Peyer's patch (tissue), 4 donors: ENCODE measurements around the gene CAV3. TPM values are rescaled to one million over a fixed set of nuclear protein-coding genes. Genes with fewer than 3 reads are reported as not detected.
"Not testable (repeated sequence)": the region's sequence is repeated elsewhere in the genome, so short reads cannot be mapped to it uniquely, and the experiment has no call there.

Source experiments
- DNase-seq, 3 donors: peaks; one replicate each; pipeline ENCODE4 v3.0.0-alpha.2; 2017 to 2019
- H3K27ac ChIP-seq, 4 donors: fragments of 200-600 bp; sonication (generic); one replicate each; pipeline ENCODE4 v1.5.1; 2016 to 2019
- H3K27me3 ChIP-seq, 2 donors: fragments of 200-600 bp; sonication (generic); one replicate each; pipeline ENCODE4 v1.5.1; 2019
- H3K36me3 ChIP-seq, 3 donors: fragments of 200-600 bp; sonication (generic); one replicate each; pipeline ENCODE4 v1.5.1; 2016 to 2019
- H3K4me1 ChIP-seq, 4 donors: fragments of 200-600 bp; sonication (generic); one replicate each; pipeline ENCODE4 v1.5.1; 2016 to 2019
- H3K4me3 ChIP-seq, 4 donors: fragments of 200-600 bp; sonication (generic); 1 replicate in 3 of 4; 2 replicates in 1 of 4; pipeline ENCODE4 v1.5.1; 2016 to 2019; ENCODE audit warnings: mild to moderate bottlenecking in 1 of 4
- H3K9me3 ChIP-seq, 4 donors: fragments of 200-600 bp; sonication (generic); one replicate each; pipeline ENCODE4 v1.5.1; 2016 to 2019; ENCODE audit warnings: mild to moderate bottlenecking in 1 of 4
- CTCF ChIP-seq, 6 experiments: fragments of 450-650 bp in 4 of 6; fragments of 200-600 bp in 2 of 6; sonication (generic) in 1 of 6; IDR thresholded peaks; one replicate each; pipeline ENCODE4 v1.5.1; 2017 to 2019; ENCODE audit warnings: antibody characterized with exemption in 6 of 6, mild to moderate bottlenecking in 3 of 6, moderate library complexity in 1 of 6
- POLR2A ChIP-seq, 2 donors: fragments of 450-650 bp; IDR thresholded peaks; one replicate each; pipeline ENCODE4 v1.5.1; 2017; ENCODE audit warnings: antibody characterized with exemption in 2 of 2, mild to moderate bottlenecking in 2 of 2, moderate library complexity in 2 of 2
- total RNA-seq, 4 donors: library from RNA; depleted of rRNA; stranded (reverse); fragments of >200 nt; gene quantifications; one replicate each; pipeline ENCODE4 v1.1.0, GENCODE V29; 2016

Gene CAV3
- total RNA-seq, 4 donors from 2014 or later: not detected

GRCh38 chr3:8712045-8712907 is 21.3 kb upstream of the CAV3 start:
- Histone ChIP-seq H3K4me1 (no peaks in the 10 kb centered on the region), H3K27ac (no peak overlapping the region), H3K4me3 (no peak overlapping the region), H3K36me3 (no peaks in the 10 kb centered on the region), H3K27me3 (no peaks in the 10 kb centered on the region), H3K9me3 (no peaks in the 10 kb centered on the region)
- no peak for DNase-seq
- TF ChIP-seq CTCF (IDR thresholded peaks at IDR 0.05): no peak
- no peak for TF ChIP-seq POLR2A (IDR thresholded peaks at IDR 0.05)

- no peaks in the 10 kb centered on the region for H3K4me1 ChIP-seq
- no peaks in the 10 kb centered on the region for H3K27me3 ChIP-seq
- H3K36me3 ChIP-seq: no peaks in the 10 kb centered on the region
- H3K27ac ChIP-seq: no peak overlapping the region
- H3K9me3 ChIP-seq: no peaks in the 10 kb centered on the region
- TF ChIP-seq CTCF (IDR thresholded peaks at IDR 0.05) (no peak), POLR2A (IDR thresholded peaks at IDR 0.05) (no peak)
- no peak for DNase-seq
- no peak overlapping the region for H3K4me3 ChIP-seq
Measured at GRCh38 chr3:8712908-8713255, 20.7 kb upstream of the CAV3 start.

- Histone ChIP-seq H3K27ac (no peak overlapping the region), H3K4me3 (no peak overlapping the region), H3K4me1 (no peaks in the 10 kb centered on the region), H3K9me3 (no peaks in the 10 kb centered on the region), H3K27me3 (no peaks in the 10 kb centered on the region), H3K36me3 (no peaks in the 10 kb centered on the region)
- no peak for DNase-seq
- no peak for TF ChIP-seq POLR2A (IDR thresholded peaks at IDR 0.05)
- peak in 2 of 6 experiments; percentile 9 to 19 for TF ChIP-seq CTCF (IDR thresholded peaks at IDR 0.05)
Measured at GRCh38 chr3:8713901-8714759, 19.5 kb upstream of the CAV3 start.

GRCh38 chr3:8715757-8716156 is 17.8 kb upstream of the CAV3 start:
- not testable (repeated sequence) for H3K27ac ChIP-seq, H3K36me3 ChIP-seq, DNase-seq, H3K9me3 ChIP-seq, H3K27me3 ChIP-seq, H3K4me1 ChIP-seq, H3K4me3 ChIP-seq

GRCh38 chr3:8722808-8723207 is 10.8 kb upstream of the CAV3 start:
- H3K4me1 ChIP-seq: no peaks in the 10 kb centered on the region
- no peak overlapping the region for H3K4me3 ChIP-seq
- no peak for DNase-seq
- TF ChIP-seq POLR2A (IDR thresholded peaks at IDR 0.05) (no peak), CTCF (IDR thresholded peaks at IDR 0.05) (no peak)
- H3K9me3 ChIP-seq: peaks cover 0 to 4% (median 0%) of the 10 kb centered on the region in 4 donors
- no peaks in the 10 kb centered on the region for H3K27me3 ChIP-seq
- H3K27ac ChIP-seq: no peak overlapping the region
- no peaks in the 10 kb centered on the region for H3K36me3 ChIP-seq

GRCh38 chr3:8723612-8724011 is 10.0 kb upstream of the CAV3 start:
- no peaks in the 10 kb centered on the region for H3K36me3 ChIP-seq
- no peak for DNase-seq
- TF ChIP-seq POLR2A (IDR thresholded peaks at IDR 0.05): no peak
- no peak for TF ChIP-seq CTCF (IDR thresholded peaks at IDR 0.05)
- no peaks in the 10 kb centered on the region for H3K4me1 ChIP-seq
- peaks cover 0 to 4% (median 0%) of the 10 kb centered on the region in 4 donors for H3K9me3 ChIP-seq
- no peak overlapping the region for H3K4me3 ChIP-seq
- no peaks in the 10 kb centered on the region for H3K27me3 ChIP-seq
- H3K27ac ChIP-seq: no peak overlapping the region
